H1 (cell line): ENCODE results near the gene AMN. TPM values are rescaled to one million over a fixed set of nuclear protein-coding genes. Genes with fewer than 3 reads are reported as not detected.

Source experiments
- CTCF ChIA-PET: fragments of 300-600 bp; sonication (Branson Sonifier 250); formaldehyde crosslinking; loops from one replicate; lab custom pipeline; 2021; ENCODE audit not compliant: partially characterized antibody; lab: Charles Lee
- POLR2A ChIA-PET: fragments of 300-600 bp; sonication (Branson Sonifier 250); formaldehyde crosslinking; loops from one replicate; lab custom pipeline; 2021; ENCODE audit warnings: inconsistent platforms; ENCODE audit not compliant: partially characterized antibody; lab: Charles Lee
- DNase-seq, 2 experiments: peaks; one replicate each; pipeline versions ENCODE4 v3.0.0 to v3.0.0-alpha.2; 2010 to 2022; ENCODE audit warnings: low spot score in 2 of 2, low read depth in 1 of 2, mixed read lengths in 1 of 2
- FAIRE-seq: peaks from 2 replicates; lab custom pipeline; 2011; peaks lifted over from hg19 to GRCh38; lab: Jason Lieb, UNC
- H2AFZ ChIP-seq: 2 replicates; pipeline ENCODE4 v1.8.1; 2012; ENCODE audit warnings: low read length, inconsistent platforms
- H2AK5ac ChIP-seq: 2 replicates; pipeline ENCODE4 v1.6.1; 2013; ENCODE audit warnings: low read depth, low read length
- H2BK120ac ChIP-seq: replicated peaks from 2 replicates; pipeline ENCODE3; 2013; ENCODE audit warnings: low read depth, low read length, inconsistent platforms
- H2BK12ac ChIP-seq: 2 replicates; pipeline ENCODE4 v1.6.1; 2013; ENCODE audit warnings: low read depth, low read length
- H2BK15ac ChIP-seq: 2 replicates; pipeline ENCODE4 v1.6.1; 2013; ENCODE audit warnings: low read length
- H2BK20ac ChIP-seq: 2 replicates; pipeline ENCODE4 v1.6.1; 2013; ENCODE audit warnings: low read length
- H2BK5ac ChIP-seq: 2 replicates; pipeline ENCODE4 v1.6.1; 2013; ENCODE audit warnings: low read depth, low read length
- H3K14ac ChIP-seq: 2 replicates; pipeline ENCODE4 v1.6.1; 2013; ENCODE audit warnings: inconsistent platforms; ENCODE audit not compliant: insufficient read length
- H3K18ac ChIP-seq: 2 replicates; pipeline ENCODE4 v1.6.1; 2013; ENCODE audit warnings: low read length; ENCODE audit errors: extremely low read depth
- H3K23ac ChIP-seq: 2 replicates; pipeline ENCODE4 v1.6.1; 2013; ENCODE audit warnings: inconsistent platforms; ENCODE audit not compliant: insufficient read length
- H3K23me2 ChIP-seq: 2 replicates; pipeline ENCODE4 v1.6.1; 2013; ENCODE audit warnings: low read depth, low read length
- H3K27ac ChIP-seq: 2 replicates; pipeline ENCODE4 v1.6.1; 2011; ENCODE audit warnings: low read depth, low read length, inconsistent platforms
- H3K27me3 ChIP-seq, 4 experiments: replicated peaks in 1 of 4; 1 replicate in 1 of 4; 2 replicates in 3 of 4; pipeline versions ENCODE4 v1.6.1 to v1.8.1; 2011 to 2013; ENCODE audit warnings: low read length in 3 of 4, mild to moderate bottlenecking in 3 of 4, inconsistent platforms in 2 of 4, mixed read lengths in 2 of 4, moderate library complexity in 1 of 4; ENCODE audit not compliant: control insufficient read depth in 3 of 4, insufficient read depth in 3 of 4; ENCODE audit errors: extremely low read depth in 1 of 4
- H3K36me3 ChIP-seq, 4 experiments: 2 replicates each; pipeline versions ENCODE4 v1.6.1 to v1.8.1; 2011 to 2013; ENCODE audit warnings: mild to moderate bottlenecking in 4 of 4, low read length in 3 of 4, moderate library complexity in 2 of 4, control low read depth in 1 of 4, inconsistent platforms in 1 of 4; ENCODE audit not compliant: insufficient read depth in 4 of 4, control insufficient read depth in 2 of 4
- H3K4ac ChIP-seq: replicated peaks from 2 replicates; pipeline ENCODE3; 2013; ENCODE audit warnings: low read length, low read depth, mixed read lengths, inconsistent platforms; ENCODE audit not compliant: insufficient read length
- H3K4me1 ChIP-seq, 4 experiments: replicated peaks in 1 of 4; 1 replicate in 1 of 4; 2 replicates in 3 of 4; pipeline versions ENCODE4 v1.6.1 to v1.8.1; 2011 to 2013; ENCODE audit warnings: low read length in 3 of 4, inconsistent platforms in 2 of 4, mixed read lengths in 1 of 4; ENCODE audit not compliant: insufficient read depth in 4 of 4, control insufficient read depth in 3 of 4
- H3K4me2 ChIP-seq, 2 experiments: 2 replicates each; pipeline versions ENCODE4 v1.6.1 to v1.8.1; 2011 to 2013; ENCODE audit warnings: low read depth in 2 of 2, low read length in 2 of 2, control low read depth in 1 of 2, inconsistent platforms in 1 of 2, mild to moderate bottlenecking in 1 of 2; ENCODE audit not compliant: insufficient read depth in 1 of 2
- H3K4me3 ChIP-seq, 4 experiments: fragments of 200-600, 300-600 bp in 1 of 4; sonication (generic), shearing (Covaris generic), sonication (Bioruptor Twin) in 1 of 4; 2 replicates each; pipeline versions ENCODE4 v1.5.1 to v1.8.1; 2011 to 2016; ENCODE audit warnings: low read length in 4 of 4, low read depth in 3 of 4, control low read depth in 2 of 4, inconsistent platforms in 2 of 4, mild to moderate bottlenecking in 2 of 4, mixed read lengths in 1 of 4, moderate library complexity in 1 of 4; ENCODE audit not compliant: insufficient read depth in 2 of 4; ENCODE audit errors: extremely low read depth in 1 of 4
- H3K56ac ChIP-seq: replicated peaks from 2 replicates; pipeline ENCODE3; 2013; ENCODE audit warnings: low read depth, mild to moderate bottlenecking, mixed read lengths, low read length, inconsistent platforms; ENCODE audit not compliant: insufficient read length
- H3K79me1 ChIP-seq: 2 replicates; pipeline ENCODE4 v1.6.1; 2013; ENCODE audit warnings: low read depth, low read length, control low read depth
- H3K79me2 ChIP-seq, 2 experiments: 2 replicates each; pipeline versions ENCODE4 v1.6.1 to v1.8.1; 2012 to 2013; ENCODE audit warnings: low read length in 2 of 2, mild to moderate bottlenecking in 2 of 2, inconsistent platforms in 1 of 2; ENCODE audit not compliant: insufficient read depth in 2 of 2, control insufficient read depth in 1 of 2
- H3K9ac ChIP-seq, 4 experiments: replicated peaks in 1 of 4; 1 replicate in 1 of 4; 2 replicates in 3 of 4; pipeline versions ENCODE4 v1.6.1 to v1.8.1; 2011 to 2013; ENCODE audit warnings: low read depth in 3 of 4, low read length in 3 of 4, control low read depth in 2 of 4, mild to moderate bottlenecking in 2 of 4, moderate library complexity in 2 of 4, inconsistent platforms in 1 of 4; ENCODE audit errors: extremely low read depth in 1 of 4
- H3K9me3 ChIP-seq, 2 experiments: 2 replicates each; pipeline versions ENCODE4 v1.6.1 to v1.8.1; 2012 to 2013; ENCODE audit warnings: mild to moderate bottlenecking in 2 of 2, moderate library complexity in 2 of 2, control low read depth in 1 of 2, inconsistent platforms in 1 of 2, low read depth in 1 of 2, low read length in 1 of 2, mixed read lengths in 1 of 2; ENCODE audit not compliant: insufficient read depth in 2 of 2
- H4K20me1 ChIP-seq, 2 experiments: replicated peaks in 1 of 2; 2 replicates each; pipeline versions ENCODE3 to v1.8.1; 2011 to 2013; ENCODE audit warnings: inconsistent platforms in 2 of 2, low read length in 2 of 2, mild to moderate bottlenecking in 1 of 2; ENCODE audit not compliant: insufficient read depth in 2 of 2, control insufficient read depth in 1 of 2
- H4K5ac ChIP-seq: 2 replicates; pipeline ENCODE4 v1.6.1; 2013; ENCODE audit warnings: low read length, low read depth, mixed read lengths, inconsistent platforms; ENCODE audit not compliant: insufficient read length
- H4K8ac ChIP-seq: 2 replicates; pipeline ENCODE4 v1.8.0; 2013; ENCODE audit warnings: mild to moderate bottlenecking, moderate library complexity, low read length, inconsistent platforms; ENCODE audit not compliant: insufficient read depth; ENCODE audit errors: extremely low read depth
- H4K91ac ChIP-seq: replicated peaks from 2 replicates; pipeline ENCODE3; 2013; ENCODE audit warnings: low read length, mixed read lengths, inconsistent platforms; ENCODE audit not compliant: insufficient read length
- EZH2 ChIP-seq: fragments of 200-600 bp; sonication (generic); IDR thresholded peaks from 2 replicates; pipeline ENCODE4 v1.7.1; 2012; ENCODE audit warnings: low read depth, mild to moderate bottlenecking, moderate library complexity, low read length, inconsistent platforms; ENCODE audit not compliant: severe bottlenecking
- HDAC2 ChIP-seq, 2 experiments: fragments of 300-600 bp in 1 of 2; sonication (generic) in 1 of 2; IDR thresholded peaks; 2 replicates each; pipeline ENCODE4 v1.6.1; 2011 to 2012; ENCODE audit warnings: low read depth in 2 of 2, low read length in 2 of 2, mild to moderate bottlenecking in 2 of 2, moderate library complexity in 2 of 2, borderline replicate concordance in 1 of 2, inconsistent platforms in 1 of 2
- JUND ChIP-seq: IDR thresholded peaks from 2 replicates; pipeline ENCODE4 v1.6.1; 2011; ENCODE audit warnings: mild to moderate bottlenecking, improper control_type of control experiment, low read length
- KDM1A ChIP-seq: fragments of 200-600, 300-600 bp; sonication (generic); IDR thresholded peaks from 2 replicates; pipeline ENCODE4 v1.7.1; 2016; ENCODE audit warnings: mild to moderate bottlenecking, low read length, borderline replicate concordance
- MAFK ChIP-seq: IDR thresholded peaks from 2 replicates; pipeline ENCODE4 v1.6.1; 2012; ENCODE audit warnings: low read depth, mild to moderate bottlenecking, improper control_type of control experiment, low read length
- NRF1 ChIP-seq: IDR thresholded peaks from 2 replicates; pipeline ENCODE4 v1.6.1; 2011; ENCODE audit warnings: mild to moderate bottlenecking, low read depth, low read length, improper control_type of control experiment
- POU5F1 ChIP-seq: IDR thresholded peaks from 2 replicates; pipeline ENCODE4 v1.6.1; 2011; ENCODE audit warnings: low read depth, mild to moderate bottlenecking, low read length, moderate library complexity
- RFX5 ChIP-seq: IDR thresholded peaks from 2 replicates; pipeline ENCODE4 v1.6.1; 2011; ENCODE audit warnings: low read depth, low read length, improper control_type of control experiment, borderline replicate concordance
- SIRT6 ChIP-seq: IDR thresholded peaks from one replicate; pipeline ENCODE4 v1.7.1; 2012; ENCODE audit warnings: low read length, inconsistent platforms
- SIX5 ChIP-seq: IDR thresholded peaks from 2 replicates; pipeline ENCODE4 v1.6.1; 2011; ENCODE audit warnings: mild to moderate bottlenecking, low read depth, low read length
- TCF12 ChIP-seq: IDR thresholded peaks from 2 replicates; pipeline ENCODE4 v1.6.1; 2011; ENCODE audit warnings: low read depth, mild to moderate bottlenecking, low read length
- USF2 ChIP-seq: IDR thresholded peaks from 2 replicates; pipeline ENCODE4 v1.6.1; 2011; ENCODE audit warnings: low read length, improper control_type of control experiment
- WGBS, 2 experiments: shearing (Covaris generic) in 1 of 2; methylation state at CpG; one replicate each; pipeline versions ENCODE4 v1.1.6 to v1.1.7; 2013 to 2015; ENCODE audit warnings: low lambda C conversion rate in 2 of 2, mixed read lengths in 2 of 2, inconsistent platforms in 1 of 2, low coverage in 1 of 2, missing lambda C conversion rate in 1 of 2; ENCODE audit not compliant: insufficient replicate concordance in 2 of 2, insufficient coverage in 1 of 2, insufficient read length in 1 of 2; ENCODE audit errors: extremely low coverage in 1 of 2, missing lambda C conversion rate in 1 of 2; 5-methylcytosine and 5-hydroxymethylcytosine counted together
- polyA plus RNA-seq, 7 experiments: library from polyadenylated mRNA; depleted of rRNA in 3 of 7; stranded (reverse) in 5 of 7; unstranded in 2 of 7; fragments of >200 nt in 5 of 7; fragments of 200-250 nt in 2 of 7; gene quantifications; 1 replicate in 5 of 7; 2 replicates in 1 of 7; 4 replicates in 1 of 7; pipeline versions ENCODE4 v1.2.1 to v1.2.3, GENCODE V29; 2011 to 2013; ENCODE audit warnings: missing spikeins in 2 of 7, mixed read lengths in 2 of 7
- total RNA-seq: library from RNA; stranded (reverse); fragmentation: NEBNext Ultra II Directional; extraction: Animal tissue kit (Norgen Biotek cat#: 25700); gene quantifications from 2 replicates; pipeline ENCODE4 v1.2.1, GENCODE V29; 2021

AMN gene
- total and polyA plus RNA-seq, 2 of the 8 experiments (the other 6 are each of a cell fraction or from before 2014, with no cell fraction given) = 0.77 to 1.5 TPM

- H3K4me2 ChIP-seq = peak overlapping the region; percentile 67 to 79
- peak overlapping the region in 3 of 4 experiments; percentile 27 to 56 (median 40); a peak in 4 of 8 replicates for H3K4me3 ChIP-seq
- no peak overlapping the region for H2BK12ac ChIP-seq
- peaks cover 0 to 2% (median 0%) of the 10 kb centered on the region in 4 experiments; a peak in 1 of 8 replicates for H3K36me3 ChIP-seq
- 65% methylated on average over 10 of the region's 11 CpGs; no CpG with 5 or more reads in 1 of the 2 experiments for WGBS, 2 experiments
- H2BK20ac ChIP-seq = no peak overlapping the region
- peaks cover 46% of the 10 kb centered on the region; the same call in 1 of the 2 replicates for H3K23me2 ChIP-seq
- H4K20me1 ChIP-seq = peaks cover 0 to 18% of the 10 kb centered on the region in 2 experiments
- peaks cover 28 to 73% (median 59%) of the 10 kb centered on the region in 4 experiments; a peak in 6 of 7 replicates for H3K27me3 ChIP-seq
- H4K91ac ChIP-seq = no peak overlapping the region
- H2BK15ac ChIP-seq = no peak overlapping the region
- H2BK120ac ChIP-seq = no peak overlapping the region
- H3K4me1 ChIP-seq = peaks cover 5 to 27% (median 14%) of the 10 kb centered on the region in 4 experiments
- POLR2A ChIA-PET = interaction anchor here (0.9 to 1.0 kb wide), 3 partner anchors 12 to 408 kb away, joined by 3 to 5 read pairs (median 3); no protein-coding TSS in a partner anchor
- H4K8ac ChIP-seq = peak overlapping the region; percentile 20; the same call in 1 of the 2 replicates
- H3K14ac ChIP-seq = no peak overlapping the region
- no peak overlapping the region for H3K9ac ChIP-seq
- H2AK5ac ChIP-seq = no peak overlapping the region
- no peak overlapping the region for H2AFZ ChIP-seq
- no peaks in the 10 kb centered on the region for H3K79me1 ChIP-seq
- H4K5ac ChIP-seq = no peak overlapping the region
- FAIRE-seq (no peak), DNase-seq (no peak)
- no peak overlapping the region for H3K23ac ChIP-seq
- CTCF ChIA-PET = interaction anchor here (0.6 to 2.7 kb wide), 13 partner anchors 10 to 345 kb away, joined by 3 to 17 read pairs (median 3); no protein-coding TSS in a partner anchor
- H3K4ac ChIP-seq = no peak overlapping the region
- H2BK5ac ChIP-seq = no peak overlapping the region
- no peaks in the 10 kb centered on the region for H3K79me2 ChIP-seq
- no peaks in the 10 kb centered on the region; a peak in 1 of 4 replicates for H3K9me3 ChIP-seq
- no peak overlapping the region for H3K27ac ChIP-seq
- H3K18ac ChIP-seq = no peak overlapping the region; the same call in 1 of the 2 replicates
- no peak overlapping the region for H3K56ac ChIP-seq
- TF ChIP-seq SIX5 (no peak), SIRT6 (no peak), USF2 (no peak), RFX5 (no peak), HDAC2 (IDR thresholded peaks at IDR 0.05; ENCODE audit: borderline replicate concordance in 1 of 2, low read depth in 2 of 2, low read length in 2 of 2) (no peak), KDM1A (no peak), MAFK (no peak), POU5F1 (no peak), TCF12 (no peak), JUND (no peak), EZH2 (no peak), NRF1 (no peak)
Measured at GRCh38 chr14:102923925-102924486, 1.5 kb downstream of the AMN start.
